Measurements from ENCODE around the gene CC2D2B. TPM values are rescaled to one million over a fixed set of nuclear protein-coding genes. Genes with fewer than 3 reads are reported as not detected.

Gene CC2D2B
- total and polyA plus RNA-seq, 2 of the 8 experiments (the other 6 are each of a cell fraction or from before 2014, with no cell fraction given) = 0.09 to 0.71 TPM

- TF ChIP-seq HDAC2 (IDR thresholded peaks at IDR 0.05; ENCODE audit: borderline replicate concordance in 1 of 2, low read depth in 2 of 2, low read length in 2 of 2) = no peak
These were observed 47.4 kb upstream of the CC2D2B start (continued) for GRCh38 chr10:95860166-95860940.

Measured in H1 (cell line).